HG03097 (cell line): ENCODE measurements around the gene PDPK1.
A peak's percentile ranks its signal among the peaks of the same experiment; 100 is the strongest.
"Not testable (repeated sequence)": the region's sequence is repeated elsewhere in the genome, so short reads cannot be mapped to it uniquely, and the experiment has no call there.

Experiments
- ATAC-seq: cut with Tn5 transposase; IDR thresholded peaks from one replicate; pipeline ENCODE4 v1.9.1; 2021; ENCODE audit not compliant: unreplicated experiment, low FRiP score

The PDPK1 gene

DNA sequence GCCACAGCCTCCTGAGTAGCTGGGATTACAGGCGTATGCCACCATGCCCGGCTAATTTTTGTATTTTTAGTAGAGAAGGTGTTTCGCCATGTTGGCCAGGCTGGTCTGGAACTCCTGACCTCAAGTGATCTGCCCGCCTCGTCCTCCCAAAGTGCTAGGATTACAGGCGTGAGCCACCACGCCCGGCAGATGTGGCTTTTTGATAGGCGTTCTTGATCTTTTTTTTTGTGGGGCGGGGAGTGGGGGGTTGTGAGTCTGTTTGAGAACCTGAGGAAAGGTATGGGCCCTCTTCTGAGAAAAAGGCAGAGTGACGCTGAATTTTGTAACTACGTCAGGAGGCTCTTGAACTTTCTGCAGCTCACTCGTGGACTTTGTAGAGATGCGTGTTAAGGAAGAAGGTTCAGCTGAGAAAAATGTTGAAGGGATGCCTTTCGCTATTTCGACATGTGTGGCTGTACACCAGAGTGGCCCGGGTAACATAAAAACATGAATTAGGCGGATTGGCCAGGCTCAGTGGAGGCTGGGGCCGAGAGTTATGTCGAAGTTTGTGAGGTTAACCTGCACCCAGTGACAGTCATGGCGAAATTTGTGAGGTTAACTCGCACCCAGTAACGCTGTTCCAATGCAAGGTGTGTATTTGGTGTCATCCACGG is 1.5 kb downstream of the PDPK1 start:
- not testable (repeated sequence) for ATAC-seq

- ATAC-seq, result not testable (repeated sequence)
Observed at GRCh38 chr16:2539845-2540458, 2.1 kb downstream of the PDPK1 start.

DNA sequence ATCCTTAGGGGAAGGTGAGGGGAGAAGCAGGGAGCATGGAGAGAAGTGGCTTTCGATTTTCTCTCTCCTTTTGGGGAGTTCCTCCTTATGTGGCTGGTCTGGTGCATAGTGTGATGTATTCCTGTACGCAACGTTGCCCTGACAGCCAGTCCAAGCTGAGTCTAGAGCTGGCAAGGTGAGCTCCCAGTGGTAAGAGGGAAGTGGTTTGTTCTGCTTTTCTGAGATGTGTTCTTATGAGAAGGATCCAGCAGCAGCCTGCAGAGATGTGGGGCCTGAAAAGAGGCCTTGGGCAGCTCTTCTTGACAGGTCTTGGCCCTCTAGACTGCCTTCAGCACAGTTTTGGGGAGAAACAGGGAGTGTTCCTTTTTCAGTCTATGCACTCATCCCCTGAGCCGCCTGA is 3.1 kb downstream of the PDPK1 start:
- not testable (repeated sequence) for ATAC-seq

- ATAC-seq, result not testable (repeated sequence)
Observed at GRCh38 chr16:2541409-2541808, 3.6 kb downstream of the PDPK1 start.

DNA sequence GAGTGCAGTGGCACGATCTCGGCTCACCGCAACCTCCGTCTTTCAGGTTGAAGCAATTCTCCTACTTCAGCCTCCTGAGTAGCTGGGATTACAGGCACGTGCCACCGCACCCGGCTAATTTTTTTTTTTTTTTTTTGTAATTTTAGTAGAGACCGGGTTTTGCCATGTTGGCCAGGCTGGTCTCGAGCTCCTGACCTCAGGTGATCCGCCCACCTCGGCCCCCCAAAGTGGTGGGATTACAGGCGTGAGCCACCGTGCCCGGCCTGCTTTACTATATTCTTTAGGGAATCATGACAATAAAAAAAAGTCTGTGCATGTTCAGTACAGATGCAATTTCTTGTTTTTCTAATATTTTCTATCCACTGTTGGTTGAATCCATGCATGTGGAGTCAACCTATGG is 6.0 kb downstream of the PDPK1 start:
- not testable (repeated sequence) for ATAC-seq

DNA sequence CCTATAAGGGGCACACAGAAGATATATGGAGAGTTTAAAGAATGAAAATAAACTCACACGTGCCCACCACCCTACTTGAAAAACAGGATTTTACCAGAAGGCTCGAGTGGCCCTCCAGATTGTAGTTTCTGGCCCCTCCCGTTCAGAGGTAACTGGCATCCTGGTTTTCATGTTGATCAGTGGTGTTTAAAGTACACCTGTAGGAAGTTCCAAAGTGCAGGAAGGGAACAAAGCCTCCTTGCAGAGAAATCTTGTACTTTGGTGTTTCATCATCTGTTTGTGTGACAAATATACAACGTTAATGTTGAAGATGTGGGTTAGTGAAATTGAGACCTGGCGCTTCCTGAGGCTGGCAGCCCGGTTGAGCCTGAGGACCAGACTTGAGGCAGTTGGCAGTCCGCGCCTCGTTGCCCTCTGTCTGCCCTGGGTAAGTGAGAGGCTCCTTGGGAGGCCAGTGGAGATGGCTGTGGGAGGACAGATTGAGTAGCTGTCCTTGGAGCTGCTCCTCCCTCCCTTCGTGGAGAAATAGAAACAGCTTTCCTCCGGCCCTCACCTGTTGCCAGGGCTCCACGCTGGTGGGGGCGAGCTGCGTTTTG is 12.6 kb downstream of the PDPK1 start:
- not testable (repeated sequence) for ATAC-seq

DNA sequence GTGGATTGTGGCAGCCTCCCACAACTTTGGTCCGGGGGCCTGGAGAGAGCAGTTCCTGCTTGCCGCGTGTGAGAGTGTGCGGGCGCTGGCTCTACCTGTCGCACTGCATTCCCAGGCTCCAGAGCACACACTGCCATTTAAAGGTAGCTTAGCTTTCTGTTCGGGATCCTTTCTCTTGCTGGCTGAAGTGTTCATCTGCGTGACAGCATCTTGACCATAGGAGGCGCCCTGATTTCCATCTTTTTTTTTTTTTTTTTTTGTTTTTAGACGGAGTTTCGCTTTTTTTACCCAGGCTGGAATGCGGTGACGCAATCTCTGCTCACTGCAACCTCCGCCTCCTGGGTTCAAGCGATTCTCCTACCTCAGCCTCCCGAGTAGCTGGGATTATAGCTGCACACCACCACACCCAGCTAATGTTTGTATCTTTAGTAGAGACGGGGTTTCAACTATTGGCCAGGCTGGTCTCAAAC is 13.6 kb downstream of the PDPK1 start:
- ATAC-seq, result not testable (repeated sequence)

GRCh38 chr16:2554709-2555425 is 17.0 kb downstream of the PDPK1 start:
- ATAC-seq, result not testable (repeated sequence)

DNA sequence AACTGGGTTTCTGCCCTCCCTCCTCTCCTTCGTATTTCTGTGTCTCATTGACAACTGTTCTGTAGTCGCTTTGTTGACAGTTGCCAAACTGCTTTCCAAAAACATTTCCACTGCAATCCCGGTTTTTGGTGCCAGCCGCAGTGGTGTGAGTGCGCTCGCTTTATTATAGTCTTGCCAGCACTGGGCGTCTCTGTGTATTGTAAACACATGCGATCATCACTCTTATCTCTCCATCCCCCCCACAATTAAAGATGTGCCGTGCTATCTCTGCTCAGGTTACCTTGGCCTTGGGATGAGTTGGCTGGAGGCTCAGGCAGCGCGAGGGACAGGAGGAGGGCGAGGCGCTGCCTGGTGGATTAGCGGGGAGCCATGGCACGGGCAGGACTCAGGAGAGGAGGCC is 19.3 kb downstream of the PDPK1 start:
- ATAC-seq, result not testable (repeated sequence)

DNA sequence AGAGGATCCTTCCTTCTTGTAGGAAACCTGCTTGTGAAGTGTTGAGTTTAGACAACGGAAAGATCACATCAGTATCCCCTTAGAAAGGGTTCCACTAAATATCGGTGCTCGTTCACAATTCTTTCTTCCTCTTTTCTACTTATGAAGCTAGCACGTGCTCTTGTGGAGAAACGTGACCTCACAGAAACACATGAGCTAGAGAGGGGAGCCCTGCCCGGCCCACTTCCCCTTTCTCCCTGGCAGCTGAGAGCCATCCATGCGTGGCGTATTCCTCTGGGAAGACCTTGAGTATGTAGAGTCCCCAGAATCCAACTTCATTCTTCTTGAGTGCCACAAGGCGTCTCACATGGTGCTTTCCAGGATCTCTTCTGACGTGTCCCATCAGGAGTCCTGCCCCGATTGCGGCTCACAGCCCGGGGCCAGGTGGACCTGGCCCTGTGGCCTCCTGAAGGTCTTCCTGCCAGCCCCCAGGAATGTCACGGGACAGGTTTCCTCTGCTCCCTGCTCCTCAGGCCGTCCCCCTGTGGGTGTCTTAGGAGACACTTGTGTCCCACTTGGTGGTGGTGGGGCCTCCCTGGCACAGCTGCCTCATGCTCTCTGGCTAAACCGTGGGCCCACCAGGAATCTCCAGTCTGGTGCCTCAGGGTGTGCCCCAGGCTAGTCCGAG is 22.4 kb downstream of the PDPK1 start:
- ATAC-seq, result peak; percentile 44

DNA sequence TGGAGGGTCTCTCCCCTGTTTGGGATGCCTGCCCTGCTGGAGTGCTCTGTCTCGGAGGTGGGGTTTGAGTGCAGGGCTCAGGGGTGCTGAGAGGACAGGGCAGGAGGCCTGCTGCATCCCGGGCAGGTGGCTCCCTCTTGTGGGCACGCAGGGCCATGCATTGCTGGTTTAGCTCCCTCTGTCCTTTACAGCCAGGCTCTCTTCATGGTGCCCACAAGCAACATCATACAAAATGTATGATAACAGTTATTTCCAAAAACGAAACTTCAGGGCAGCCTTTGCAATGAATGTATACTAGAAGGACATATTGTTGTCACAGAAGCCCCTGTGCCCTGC is 22.9 kb downstream of the PDPK1 start:
- ATAC-seq, result peak; percentile 44

- not testable (repeated sequence) for ATAC-seq
Observed at GRCh38 chr16:2567506-2567905, 29.7 kb downstream of the PDPK1 start.

DNA sequence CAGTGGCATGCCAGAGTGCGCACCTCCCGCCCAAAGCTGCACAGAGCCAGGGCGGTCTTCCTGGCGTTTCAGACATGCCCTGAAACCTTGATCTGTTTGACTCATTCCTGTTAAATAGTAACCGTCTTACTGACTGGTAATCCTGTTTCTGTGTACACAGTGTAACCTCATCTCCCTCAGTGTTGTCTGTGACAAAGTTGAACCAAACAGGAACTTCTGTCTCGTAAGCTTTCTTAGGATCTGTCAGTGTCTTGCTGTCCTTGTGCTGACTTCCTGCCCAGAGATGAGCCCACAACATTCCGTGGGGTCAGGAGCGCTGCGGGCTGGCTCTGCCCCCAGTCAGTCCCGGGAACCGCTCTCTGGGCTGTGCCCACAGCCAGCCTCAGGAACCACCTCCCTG is 30.8 kb downstream of the PDPK1 start:
- not testable (repeated sequence) for ATAC-seq

DNA sequence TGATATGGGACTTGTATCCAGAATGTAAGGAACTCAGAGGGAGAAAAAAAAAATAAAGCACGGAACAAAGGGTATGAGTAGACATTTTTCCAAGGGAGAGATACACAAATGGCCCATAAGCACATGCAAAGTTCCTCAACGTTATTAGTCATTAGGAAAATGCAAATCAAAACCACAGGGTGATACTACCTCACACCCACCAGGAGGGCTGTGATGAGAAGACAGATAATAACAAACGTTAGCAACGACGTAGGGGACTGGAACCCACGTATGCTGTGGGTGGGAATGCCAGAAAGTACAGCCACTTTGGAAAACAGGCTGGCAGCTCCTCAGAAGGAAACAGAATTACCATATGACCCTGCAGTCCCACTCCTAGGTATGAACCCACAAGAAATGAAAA is 34.9 kb downstream of the PDPK1 start:
- ATAC-seq, result not testable (repeated sequence)

DNA sequence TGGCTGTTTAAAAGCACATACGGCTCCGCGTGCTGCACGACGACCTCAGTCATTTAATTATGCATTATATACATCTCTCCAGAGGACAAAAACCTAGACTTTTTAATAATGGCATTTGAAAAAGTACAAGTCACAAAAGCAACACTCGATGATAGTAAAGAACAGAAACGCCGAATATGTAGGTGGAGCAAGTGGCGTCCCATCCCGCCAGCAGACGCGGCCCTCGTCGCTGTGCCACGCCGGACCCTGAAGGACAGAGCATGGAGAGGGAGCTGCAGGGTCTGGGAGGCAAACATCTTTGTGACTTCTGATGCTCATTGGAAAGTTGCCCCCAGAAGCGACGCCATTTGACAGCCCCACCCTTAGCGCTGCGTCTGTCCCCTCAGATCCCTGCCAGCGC is 38.0 kb downstream of the PDPK1 start:
- not testable (repeated sequence) for ATAC-seq

DNA sequence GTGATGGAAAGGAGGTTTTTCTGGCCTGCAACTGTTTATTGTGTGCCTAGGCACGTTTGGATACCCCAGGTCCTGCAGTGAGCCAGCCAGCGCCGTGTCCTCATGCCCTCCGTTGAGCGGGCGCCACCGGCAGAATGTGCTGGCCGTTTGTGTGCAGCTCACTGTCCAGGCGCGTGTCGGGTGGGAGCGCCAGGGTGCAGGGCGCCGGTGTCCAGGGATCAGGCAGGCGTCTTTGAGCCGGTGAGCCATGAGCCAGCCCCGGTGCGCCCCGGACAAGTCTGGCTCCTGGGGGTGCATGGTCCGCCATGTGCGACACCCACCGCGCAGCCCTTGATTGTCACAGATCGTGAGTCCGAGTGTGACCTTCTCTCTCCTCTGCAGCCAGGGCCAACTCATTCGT is 39.2 kb downstream of the PDPK1 start:
- ATAC-seq, result not testable (repeated sequence)

- not testable (repeated sequence) for ATAC-seq
Observed at GRCh38 chr16:2578905-2579304, 41.1 kb downstream of the PDPK1 start.

- not testable (repeated sequence) for ATAC-seq
Observed at GRCh38 chr16:2580143-2580542, 42.3 kb downstream of the PDPK1 start.

- not testable (repeated sequence) for ATAC-seq
Observed at GRCh38 chr16:2580818-2581217, 43.0 kb downstream of the PDPK1 start.

DNA sequence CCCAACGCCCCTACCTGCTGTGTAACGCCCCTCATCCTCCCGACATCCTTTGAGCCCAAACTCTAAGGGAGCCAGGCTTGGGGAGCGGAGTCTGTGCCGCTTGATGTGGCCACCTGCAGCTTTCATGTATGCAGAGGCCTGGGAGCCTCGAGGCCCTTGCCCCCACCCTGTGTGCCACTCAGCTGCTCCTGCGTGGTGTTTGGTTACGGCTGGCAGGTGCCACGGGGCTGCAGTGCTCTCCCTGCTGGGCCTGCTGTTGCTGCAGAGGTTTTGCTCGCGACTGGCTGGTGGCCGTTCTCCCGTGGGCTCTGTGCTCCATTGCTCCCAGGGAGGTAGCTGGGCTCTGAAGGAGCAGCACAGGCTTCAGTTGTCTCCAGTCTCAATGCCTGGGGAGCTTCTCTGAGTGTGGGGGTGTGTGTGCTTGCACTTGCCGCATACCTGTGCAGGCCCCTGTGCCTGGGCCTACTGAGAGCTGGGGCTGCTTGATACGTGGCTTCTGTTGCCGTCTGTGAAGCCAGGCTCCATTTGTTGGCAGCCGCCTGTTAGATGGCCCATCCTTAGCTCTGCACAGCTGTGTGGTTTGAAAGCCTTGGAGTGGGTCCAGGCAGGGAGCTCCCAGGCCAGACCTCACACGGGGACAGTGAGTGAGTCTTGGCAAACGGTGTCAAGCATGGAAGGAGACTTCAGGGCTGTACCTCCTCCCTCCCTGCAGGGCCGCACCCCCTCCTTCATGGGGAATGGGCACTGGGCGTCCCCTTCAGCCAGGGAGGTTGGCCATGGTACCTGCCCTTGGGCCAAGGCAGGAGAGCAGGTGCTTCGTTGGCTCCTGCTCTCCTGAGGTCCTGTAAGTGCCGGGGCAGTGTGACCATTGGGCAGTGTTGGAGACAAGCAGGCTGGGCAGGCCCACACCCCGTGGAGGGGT is 47.2 kb downstream of the PDPK1 start:
- ATAC-seq, result no peak
